HepG2 (cell line): ENCODE measurements around the gene NEK11. TPM values are rescaled to one million over a fixed set of nuclear protein-coding genes. Genes with fewer than 3 reads are reported as not detected.

Source experiments
- ATAC-seq: fragments of 200-7000 bp; cut with Tn5 transposase; 3 replicates; pipeline ENCODE4 v1.9.1; 2020; ENCODE audit warnings: mild to moderate bottlenecking, moderate library complexity
- BruUV-seq: library from RNA; stranded (reverse); fragments of 400-500 nt; replicated peaks from 2 replicates; lab custom pipeline; 2021; lab: Mats Ljungman, UMichigan
- CTCF ChIA-PET: fragments of 300-600 bp; formaldehyde crosslinking; extraction: SDS; loops from one replicate; lab custom pipeline; 2021; ENCODE audit warnings: low total read pairs, inconsistent platforms, low intra/inter-chr PET ratio; lab: Yijun Ruan, JAX
- POLR2A ChIA-PET: fragments of 350-600 bp; sonication (Branson Sonifier 250); formaldehyde crosslinking; loops from one replicate; lab custom pipeline; 2020; ENCODE audit warnings: antibody characterized with exemption, inconsistent platforms; lab: Yijun Ruan, JAX
- DNase-seq: peaks from one replicate; pipeline ENCODE4 v3.0.0-alpha.2; 2015; ENCODE audit warnings: low spot score
- FAIRE-seq: peaks from 3 replicates; lab custom pipeline; 2011; peaks lifted over from hg19 to GRCh38; lab: Jason Lieb, UNC
- H2AFZ ChIP-seq: one replicate; pipeline ENCODE4 v1.6.1; 2011; ENCODE audit warnings: low read length, inconsistent platforms
- H3K27ac ChIP-seq: fragments of 300-600 bp; 3 replicates; pipeline ENCODE4 v1.8.0; 2011; ENCODE audit warnings: mixed run types, mild to moderate bottlenecking, mixed read lengths, low read length, inconsistent platforms; ENCODE audit not compliant: insufficient read depth; ENCODE audit errors: extremely low read length
- H3K27me3 ChIP-seq, 2 experiments: fragments of 200-600 bp in 1 of 2; 2 replicates in 1 of 2; 3 replicates in 1 of 2; pipeline versions ENCODE4 v1.6.0 to v1.8.0; 2011; ENCODE audit warnings: low read length in 2 of 2, mild to moderate bottlenecking in 2 of 2, moderate library complexity in 2 of 2, inconsistent platforms in 1 of 2; ENCODE audit not compliant: insufficient read depth in 2 of 2, control insufficient read depth in 1 of 2
- H3K36me3 ChIP-seq, 2 experiments: fragments of 200-600 bp in 1 of 2; replicated peaks in 1 of 2; 2 replicates in 1 of 2; 3 replicates in 1 of 2; pipeline versions ENCODE4 v1.5.1 to v1.8.0; 2011; ENCODE audit warnings: low read length in 2 of 2, inconsistent platforms in 1 of 2; ENCODE audit not compliant: insufficient read depth in 2 of 2, control insufficient read depth in 1 of 2
- H3K4me1 ChIP-seq: 2 replicates; pipeline ENCODE4 v1.5.1; 2012; ENCODE audit warnings: low read length, inconsistent platforms; ENCODE audit not compliant: insufficient read depth
- H3K4me2 ChIP-seq: 2 replicates; pipeline ENCODE4 v1.6.0; 2011; ENCODE audit warnings: low read depth, low read length, inconsistent platforms
- H3K4me3 ChIP-seq, 3 experiments: fragments of 200-600 bp in 1 of 3; sonication (generic), shearing (Covaris generic) in 1 of 3; replicated peaks in 1 of 3; 2 replicates each; pipeline ENCODE4 v1.5.1; 2011 to 2016; ENCODE audit warnings: low read length in 3 of 3, inconsistent platforms in 2 of 3, low read depth in 2 of 3, mild to moderate bottlenecking in 2 of 3, control low read depth in 1 of 3, mixed read lengths in 1 of 3; ENCODE audit not compliant: insufficient read depth in 1 of 3
- H3K79me2 ChIP-seq: one replicate; pipeline ENCODE4 v1.6.1; 2011; ENCODE audit warnings: low read length, inconsistent platforms; ENCODE audit not compliant: insufficient read depth
- H3K9ac ChIP-seq: 2 replicates; pipeline ENCODE4 v1.6.0; 2011; ENCODE audit warnings: mild to moderate bottlenecking, low read depth, low read length, inconsistent platforms; ENCODE audit not compliant: insufficient read depth
- H3K9me3 ChIP-seq: 2 replicates; pipeline ENCODE4 v1.5.1; 2012; ENCODE audit warnings: mild to moderate bottlenecking, low read length
- H4K20me1 ChIP-seq: 2 replicates; pipeline ENCODE4 v1.6.0; 2011; ENCODE audit warnings: inconsistent platforms, mild to moderate bottlenecking, low read length, moderate library complexity; ENCODE audit not compliant: insufficient read depth
- HHEX ChIP-seq: IDR thresholded peaks from 2 replicates; pipeline ENCODE4 v1.6.1; 2016; ENCODE audit warnings: control low read depth
- MEIS1 ChIP-seq: sonication (generic); formaldehyde crosslinking; IDR thresholded peaks from 2 replicates; pipeline ENCODE4 v1.9.0; 2021; ENCODE audit warnings: mild to moderate bottlenecking, missing genetic modification reagents, moderate library complexity, borderline replicate concordance
- SUZ12 ChIP-seq: fragments of 150-350 bp; IDR thresholded peaks from 2 replicates; pipeline ENCODE4 v1.6.1; 2014; ENCODE audit warnings: low read depth, low read length
- THYN1 ChIP-seq: sonication (generic); formaldehyde crosslinking; IDR thresholded peaks from 2 replicates; pipeline ENCODE4 v1.8.1; 2023; ENCODE audit warnings: low read depth, mild to moderate bottlenecking, moderate library complexity, missing genetic modification reagents, borderline replicate concordance
- ZNF124 ChIP-seq: sonication (generic); formaldehyde crosslinking; IDR thresholded peaks from 2 replicates; pipeline ENCODE4 v1.4.0; 2020; ENCODE audit warnings: missing genetic modification reagents
- ZNF891 ChIP-seq: sonication (generic); formaldehyde crosslinking; IDR thresholded peaks from 2 replicates; pipeline ENCODE4 v1.5.0; 2020; ENCODE audit warnings: mild to moderate bottlenecking, missing genetic modification reagents
- WGBS: methylation state at CpG from one replicate; pipeline ENCODE4 v1.1.6; 2017; ENCODE audit warnings: low lambda C conversion rate; 5-methylcytosine and 5-hydroxymethylcytosine counted together
- in situ Hi-C: cut with HindIII; loops from 2 replicates; pipeline ENCODE4 v1.10.0; 2017; ENCODE audit warnings: low pct_unique_long_range_greater_than_20kb; ENCODE audit not compliant: extremely low pct_ligation_motif_present
- intact Hi-C: fragments of 100-400 bp; cut with micrococcal nuclease; formaldehyde crosslinking; loops from one replicate; pipeline ENCODE4 v1.10.0; 2022; ENCODE audit not compliant: unreplicated experiment
- polyA plus RNA-seq, 8 experiments: library from polyadenylated mRNA; depleted of rRNA in 3 of 8; stranded (reverse) in 7 of 8; unstranded in 1 of 8; fragments of >200 nt; fragmentation: Illumina TruSeq in 4 of 8; extraction: Trizol in 4 of 8; gene quantifications; 2 replicates each; pipeline versions ENCODE4 v1.2.1 to v1.2.3, GENCODE V29; 2011 to 2016; ENCODE audit warnings: low read depth in 4 of 8, missing spikeins in 1 of 8, mixed read lengths in 1 of 8; ENCODE audit not compliant: insufficient read depth in 1 of 8
- total RNA-seq, 5 experiments: library from RNA; depleted of rRNA; stranded (reverse); fragments of >200 nt; fragmentation: Illumina TruSeq; extraction: Trizol; gene quantifications; 2 replicates each; pipeline ENCODE4 v1.2.3, GENCODE V29; 2016; ENCODE audit warnings: low read depth in 1 of 5

Gene NEK11
- total and polyA plus RNA-seq, 2 of the 13 experiments (the other 11 are each of a cell fraction or from before 2014, with no cell fraction given) = 0.95 to 2.2 TPM

DNA sequence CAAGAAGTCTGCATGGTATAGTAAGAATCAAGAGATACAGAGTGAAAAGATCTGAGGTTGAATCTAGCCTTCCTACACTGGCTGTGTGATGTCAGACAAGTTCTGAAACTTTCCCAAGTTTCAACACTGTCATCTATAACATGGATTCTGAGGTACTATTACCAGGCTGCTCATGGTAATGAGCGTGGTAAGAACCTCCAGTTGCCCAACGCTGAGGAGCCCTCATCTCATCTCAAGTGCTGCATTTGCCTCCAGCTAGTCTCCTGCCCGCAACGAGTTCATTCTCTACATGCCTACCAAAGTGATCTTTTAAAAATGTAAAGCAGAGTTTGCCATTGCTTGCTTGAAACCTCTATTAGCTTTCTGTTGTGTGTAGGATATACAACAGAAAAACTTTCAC lies 168.1 kb downstream of the NEK11 start (continued):
- TF ChIP-seq MEIS1 = no peak
- TF ChIP-seq, all 625 proteins: peak for 0

DNA sequence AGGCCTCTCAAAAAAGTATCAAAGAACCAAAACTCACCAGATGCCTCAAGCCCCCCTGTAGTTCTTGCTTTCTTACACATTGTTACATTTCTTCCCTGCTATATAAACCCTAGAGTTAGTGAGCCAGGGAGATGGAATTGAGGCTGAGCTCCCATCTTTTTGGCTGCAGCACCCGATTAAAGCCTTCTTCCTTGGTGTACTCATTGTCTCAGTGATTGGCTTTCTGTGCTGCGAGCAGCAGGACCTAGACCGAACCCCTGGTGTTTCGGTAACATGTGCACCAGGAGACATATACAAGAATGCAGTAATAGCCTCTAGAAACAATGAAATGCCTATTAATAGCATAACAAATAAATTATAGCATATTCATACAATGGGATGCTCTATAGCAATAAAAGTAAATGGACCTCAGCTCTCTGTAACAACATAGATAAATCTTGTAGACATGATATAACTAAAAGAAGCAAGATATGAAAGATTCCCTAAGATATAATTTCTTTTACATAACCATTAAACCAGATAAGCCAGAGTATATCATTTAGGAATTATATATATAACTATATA lies 174.0 kb downstream of the NEK11 start:
- no peak for ATAC-seq
- H3K79me2 ChIP-seq = no peaks in the 10 kb centered on the region
- no peaks in the 10 kb centered on the region for H3K27me3 ChIP-seq
- DNase-seq = no peak
- CTCF ChIA-PET = no interaction called here
- no peak for FAIRE-seq
- no peak overlapping the region for H3K4me3 ChIP-seq
- POLR2A ChIA-PET = no interaction called here
- H3K27ac ChIP-seq = no peak overlapping the region
- BruUV-seq = no TSS peak
- no peaks in the 10 kb centered on the region for H3K4me1 ChIP-seq
- no peak overlapping the region for H2AFZ ChIP-seq
- in situ Hi-C loops = no loop called here
- no peaks in the 10 kb centered on the region for H3K36me3 ChIP-seq
- intact Hi-C loops = no loop called here
- no peaks in the 10 kb centered on the region for H4K20me1 ChIP-seq
- WGBS = 1% methylated on average over 4 of the region's 4 CpGs
- H3K9me3 ChIP-seq = peaks cover 21% of the 10 kb centered on the region
- H3K9ac ChIP-seq = no peak overlapping the region
- no peak for TF ChIP-seq ZNF891 (CRISPR knock-in tag)
- peak; percentile 96 for TF ChIP-seq ZNF124 (CRISPR knock-in tag)
- H3K4me2 ChIP-seq = no peak overlapping the region

DNA sequence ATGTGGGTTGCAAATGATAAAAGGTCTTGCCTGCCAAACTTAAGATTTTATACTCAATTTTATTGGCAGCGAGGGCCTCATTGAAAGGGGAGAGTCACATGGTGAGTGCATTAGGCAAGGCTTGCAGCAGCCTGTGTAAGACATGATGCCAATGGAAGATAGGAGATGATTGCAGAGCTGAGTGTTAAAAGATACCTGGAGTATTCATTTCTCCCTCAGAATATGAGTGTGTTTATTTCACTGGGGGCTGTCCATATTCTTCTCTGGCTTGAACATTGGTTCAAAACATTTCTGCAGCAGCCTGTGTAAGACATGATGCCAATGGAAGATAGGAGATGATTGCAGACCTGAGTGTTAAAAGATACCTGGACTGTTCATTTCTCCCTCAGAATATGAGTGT lies 189.7 kb downstream of the NEK11 start:
- no peaks in the 10 kb centered on the region for H4K20me1 ChIP-seq
- POLR2A ChIA-PET = no interaction called here
- 0% methylated on average over 1 of the region's 1 CpG for WGBS
- CTCF ChIA-PET = no interaction called here
- H3K27ac ChIP-seq = no peak overlapping the region
- no peak overlapping the region for H3K4me3 ChIP-seq
- H3K4me2 ChIP-seq = no peak overlapping the region
- no peaks in the 10 kb centered on the region for H3K27me3 ChIP-seq
- H2AFZ ChIP-seq = no peak overlapping the region
- TF ChIP-seq HHEX (CRISPR knock-in tag) = no peak
- TF ChIP-seq SUZ12 = no peak
- no peak for TF ChIP-seq THYN1 (CRISPR knock-in tag)
- TF ChIP-seq, all 625 proteins: peak for 0
- intact Hi-C loops (no loop called here), in situ Hi-C loops (no loop called here)
- no peaks in the 10 kb centered on the region for H3K36me3 ChIP-seq
- FAIRE-seq (no peak), ATAC-seq (no peak), DNase-seq (no peak)
- H3K9me3 ChIP-seq = no peaks in the 10 kb centered on the region
- BruUV-seq = no TSS peak
- no peak overlapping the region for H3K9ac ChIP-seq
- no peaks in the 10 kb centered on the region for H3K4me1 ChIP-seq
- no peaks in the 10 kb centered on the region for H3K79me2 ChIP-seq
